ENCODE data around the gene RAP1GAP2.
"Not testable (repeated sequence)": the region's sequence is repeated elsewhere in the genome, so short reads cannot be mapped to it uniquely, and the experiment has no call there.

The RAP1GAP2 gene

DNA sequence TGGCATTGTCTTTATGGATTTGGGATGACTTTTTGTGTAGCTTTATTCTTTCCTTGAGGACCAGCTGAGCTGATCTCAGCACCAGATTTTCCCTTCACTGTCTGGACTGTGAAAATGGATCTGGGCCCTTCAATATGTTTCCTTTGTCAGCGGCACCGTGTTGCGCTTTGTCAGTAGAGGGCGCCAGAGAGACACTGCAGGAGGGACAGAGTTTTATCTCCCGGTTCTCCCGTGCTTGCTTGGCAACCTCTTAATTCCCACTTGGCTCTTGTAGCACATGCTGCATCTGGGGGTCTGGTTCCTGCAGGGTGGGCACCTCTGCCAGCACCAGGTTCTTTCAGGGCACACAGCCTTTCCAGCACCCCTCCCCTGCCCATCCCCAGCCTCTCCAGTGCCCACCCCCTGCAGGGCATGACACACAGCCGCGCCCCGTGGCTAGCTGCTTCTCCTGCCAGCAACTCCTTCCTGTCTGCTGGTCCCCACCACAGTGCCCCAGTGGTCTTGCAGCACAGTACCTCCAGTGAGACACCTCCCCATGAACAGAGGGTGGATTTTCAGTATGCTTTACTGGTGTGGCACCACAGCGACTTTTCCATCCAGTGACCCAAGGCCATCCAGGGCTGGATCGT is 247.6 kb downstream of the RAP1GAP2 start:
- TF ChIP-seq, protein P1, sequence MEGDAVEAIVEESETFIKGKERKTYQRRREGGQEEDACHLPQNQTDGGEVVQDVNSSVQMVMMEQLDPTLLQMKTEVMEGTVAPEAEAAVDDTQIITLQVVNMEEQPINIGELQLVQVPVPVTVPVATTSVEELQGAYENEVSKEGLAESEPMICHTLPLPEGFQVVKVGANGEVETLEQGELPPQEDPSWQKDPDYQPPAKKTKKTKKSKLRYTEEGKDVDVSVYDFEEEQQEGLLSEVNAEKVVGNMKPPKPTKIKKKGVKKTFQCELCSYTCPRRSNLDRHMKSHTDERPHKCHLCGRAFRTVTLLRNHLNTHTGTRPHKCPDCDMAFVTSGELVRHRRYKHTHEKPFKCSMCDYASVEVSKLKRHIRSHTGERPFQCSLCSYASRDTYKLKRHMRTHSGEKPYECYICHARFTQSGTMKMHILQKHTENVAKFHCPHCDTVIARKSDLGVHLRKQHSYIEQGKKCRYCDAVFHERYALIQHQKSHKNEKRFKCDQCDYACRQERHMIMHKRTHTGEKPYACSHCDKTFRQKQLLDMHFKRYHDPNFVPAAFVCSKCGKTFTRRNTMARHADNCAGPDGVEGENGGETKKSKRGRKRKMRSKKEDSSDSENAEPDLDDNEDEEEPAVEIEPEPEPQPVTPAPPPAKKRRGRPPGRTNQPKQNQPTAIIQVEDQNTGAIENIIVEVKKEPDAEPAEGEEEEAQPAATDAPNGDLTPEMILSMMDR (IDR thresholded peaks at IDR 0.05; ENCODE audit: low read depth, low read length), result peak; percentile 46
- Histone ChIP-seq H3K9me3 (ENCODE audit: severe bottlenecking) (peaks cover 11% of the 10 kb centered on the region), H3K27ac (no peak overlapping the region), H3K4me3 (ENCODE audit: low read depth, low read length) (no peak overlapping the region), H3K27me3 (ENCODE audit: insufficient read depth, low read depth, severe bottlenecking) (no peaks in the 10 kb centered on the region), H3K36me3 (no peaks in the 10 kb centered on the region)
- DNase-seq, result peak; percentile 41

DNA sequence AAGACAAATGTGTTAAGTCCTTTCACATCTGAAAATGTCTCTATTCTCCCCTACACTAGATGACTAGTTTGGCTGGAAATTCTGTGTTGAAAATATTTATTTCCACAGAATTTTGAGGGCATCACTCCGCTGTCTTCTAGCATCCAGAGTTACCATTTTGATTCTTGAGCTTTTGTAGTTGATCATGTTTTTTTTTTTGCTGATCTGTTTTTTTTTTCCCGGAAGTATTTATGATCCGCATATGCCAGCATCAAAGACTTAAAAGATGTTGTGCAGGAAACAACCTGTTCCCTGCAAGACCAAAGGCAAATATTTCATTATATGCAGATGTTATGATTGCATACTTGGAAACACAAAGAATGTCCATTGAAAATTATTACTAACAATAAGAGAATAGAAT is 250.5 kb downstream of the RAP1GAP2 start:
- H3K9me3 ChIP-seq (ENCODE audit: severe bottlenecking), result peaks cover 11% of the 10 kb centered on the region
- no peak overlapping the region for H3K27ac ChIP-seq
- H3K36me3 ChIP-seq, result no peaks in the 10 kb centered on the region
- no peak for DNase-seq
- TF ChIP-seq, protein P1 (IDR thresholded peaks at IDR 0.05; ENCODE audit: low read depth, low read length), result no peak
- no peak overlapping the region for H3K4me3 ChIP-seq (ENCODE audit: low read depth, low read length)
- no peaks in the 10 kb centered on the region for H3K27me3 ChIP-seq (ENCODE audit: insufficient read depth, low read depth, severe bottlenecking)

DNA sequence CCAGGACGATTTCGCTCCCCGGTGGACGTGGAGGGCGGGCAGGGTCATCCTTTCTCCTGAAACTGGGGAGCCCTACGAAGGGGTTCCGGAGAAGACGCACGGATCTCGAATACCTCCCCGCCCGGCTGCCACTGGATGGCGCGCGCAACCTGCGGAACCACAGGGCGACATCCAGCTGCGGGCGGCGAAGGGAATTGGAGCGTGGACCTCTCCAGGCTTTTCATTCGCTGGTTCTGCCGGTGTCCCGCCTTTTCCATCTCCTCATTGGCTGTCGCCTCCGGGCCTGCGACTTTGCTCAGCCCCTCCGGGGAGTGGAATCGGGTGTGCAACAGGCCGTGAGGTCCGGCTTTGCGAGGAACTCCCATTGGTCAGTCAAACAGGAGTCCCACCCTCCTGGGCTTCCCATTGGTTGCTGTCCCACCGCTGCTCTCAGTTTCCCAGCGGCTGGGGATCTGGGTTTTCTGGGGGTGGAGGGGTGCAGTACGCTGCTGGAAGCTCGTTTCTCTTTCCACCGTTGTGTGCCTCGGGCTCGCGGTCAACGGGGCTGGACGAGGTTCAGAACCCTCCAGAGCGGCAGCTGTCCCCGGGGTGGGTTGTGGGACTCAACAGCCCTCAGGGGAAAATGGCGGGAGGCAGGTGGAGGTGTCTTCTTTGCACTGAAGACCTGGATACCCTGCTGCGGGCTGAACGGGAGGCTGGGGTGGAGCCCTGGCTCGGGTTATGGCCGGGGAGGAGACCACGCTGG is 252.7 kb downstream of the RAP1GAP2 start:
- TF ChIP-seq, protein P1 (IDR thresholded peaks at IDR 0.05; ENCODE audit: low read depth, low read length), result peak; percentile 79
- Histone ChIP-seq H3K4me3 (ENCODE audit: low read depth, low read length) (peak overlapping the region; percentile 65), H3K9me3 (ENCODE audit: severe bottlenecking) (peaks cover 6% of the 10 kb centered on the region), H3K27ac (peak overlapping the region; percentile 78), H3K36me3 (no peaks in the 10 kb centered on the region), H3K27me3 (ENCODE audit: insufficient read depth, low read depth, severe bottlenecking) (no peaks in the 10 kb centered on the region)
- DNase-seq, result peak; percentile 97

DNA sequence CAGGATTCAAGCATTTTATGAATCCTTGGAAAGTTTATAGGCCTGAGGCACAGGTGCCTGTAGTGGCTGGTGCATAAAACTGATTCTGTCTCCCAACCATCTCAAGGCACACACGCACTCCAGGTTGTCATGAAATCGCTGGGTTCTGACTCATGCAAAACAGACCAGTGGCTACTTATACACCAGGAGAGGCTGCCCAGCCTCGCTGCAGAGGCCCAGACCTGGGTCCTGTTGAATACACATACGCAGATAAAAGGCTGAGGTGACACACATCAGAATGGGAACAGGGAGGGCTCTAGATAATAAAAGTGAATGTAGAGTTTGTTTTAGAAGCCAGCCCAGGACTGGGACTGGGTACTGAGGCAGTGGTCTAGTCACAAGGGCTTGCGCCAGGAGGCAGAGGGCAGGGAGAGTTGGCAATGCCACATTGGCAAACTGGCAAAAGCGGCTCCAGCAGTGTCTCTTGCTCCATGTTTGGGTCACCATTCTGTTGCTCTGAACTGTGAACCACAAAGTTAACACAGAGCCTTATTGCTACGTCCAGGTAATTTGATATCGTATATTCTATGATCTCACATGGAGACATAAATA is 253.6 kb downstream of the RAP1GAP2 start:
- peak overlapping the region; percentile 65 for H3K4me3 ChIP-seq (ENCODE audit: low read depth, low read length)
- DNase-seq, result no peak
- H3K9me3 ChIP-seq (ENCODE audit: severe bottlenecking), result no peaks in the 10 kb centered on the region
- H3K36me3 ChIP-seq, result no peaks in the 10 kb centered on the region
- TF ChIP-seq, protein P1 (IDR thresholded peaks at IDR 0.05; ENCODE audit: low read depth, low read length), result no peak
- H3K27ac ChIP-seq, result no peak overlapping the region
- H3K27me3 ChIP-seq (ENCODE audit: insufficient read depth, low read depth, severe bottlenecking), result no peaks in the 10 kb centered on the region

DNA sequence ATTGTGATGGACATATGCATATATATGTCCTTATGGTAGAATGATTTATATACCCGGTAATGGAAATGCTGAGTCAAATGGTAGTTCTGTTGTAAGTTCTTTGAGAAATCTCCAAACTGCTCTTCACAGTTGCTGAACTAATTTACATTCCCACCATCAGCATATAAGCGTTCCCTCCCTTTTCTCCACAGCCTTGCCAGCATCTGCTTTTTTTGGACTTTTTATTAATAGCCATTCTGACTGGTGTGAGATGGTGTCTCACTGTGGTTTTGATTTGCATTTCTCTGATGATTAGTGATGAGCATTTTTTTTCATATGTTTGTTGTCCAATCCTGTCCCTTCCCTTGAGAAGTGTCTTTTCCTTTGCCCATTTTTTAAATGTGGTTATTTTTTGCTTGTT is 258.6 kb downstream of the RAP1GAP2 start:
- not testable (repeated sequence) for H3K27me3 ChIP-seq (ENCODE audit: insufficient read depth, low read depth, severe bottlenecking); H3K9me3 ChIP-seq (ENCODE audit: severe bottlenecking); H3K36me3 ChIP-seq; H3K27ac ChIP-seq; H3K4me3 ChIP-seq (ENCODE audit: low read depth, low read length); DNase-seq

DNA sequence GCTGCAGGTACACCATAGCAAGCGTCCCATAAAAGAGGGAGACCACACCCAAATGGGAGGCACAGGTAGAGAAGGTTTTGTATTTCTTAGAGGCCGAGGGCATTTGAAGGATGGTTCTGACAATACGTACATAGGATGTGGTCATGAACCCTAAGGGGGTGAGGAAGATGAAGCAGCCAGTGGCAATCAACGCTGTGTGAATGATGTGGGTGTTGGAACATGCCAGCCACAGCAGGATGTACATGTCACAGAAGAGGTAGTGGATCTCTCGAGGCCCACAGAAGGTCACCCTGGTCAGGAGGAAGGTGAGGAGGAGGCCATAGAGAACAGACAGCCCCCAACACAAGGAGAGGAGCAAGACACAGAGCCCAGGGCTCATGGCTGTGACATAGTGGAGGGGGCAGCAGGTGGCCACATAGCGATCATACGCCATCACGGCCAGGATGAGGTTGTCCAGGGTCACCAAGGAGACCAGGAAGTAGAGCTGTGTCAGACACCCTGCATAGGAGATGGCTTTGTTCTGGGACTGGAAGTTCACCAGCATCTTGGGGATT is 266.7 kb downstream of the RAP1GAP2 start:
- H3K36me3 ChIP-seq; H3K27me3 ChIP-seq (ENCODE audit: insufficient read depth, low read depth, severe bottlenecking); H3K27ac ChIP-seq; DNase-seq; H3K4me3 ChIP-seq (ENCODE audit: low read depth, low read length); H3K9me3 ChIP-seq (ENCODE audit: severe bottlenecking): not testable (repeated sequence)

DNA sequence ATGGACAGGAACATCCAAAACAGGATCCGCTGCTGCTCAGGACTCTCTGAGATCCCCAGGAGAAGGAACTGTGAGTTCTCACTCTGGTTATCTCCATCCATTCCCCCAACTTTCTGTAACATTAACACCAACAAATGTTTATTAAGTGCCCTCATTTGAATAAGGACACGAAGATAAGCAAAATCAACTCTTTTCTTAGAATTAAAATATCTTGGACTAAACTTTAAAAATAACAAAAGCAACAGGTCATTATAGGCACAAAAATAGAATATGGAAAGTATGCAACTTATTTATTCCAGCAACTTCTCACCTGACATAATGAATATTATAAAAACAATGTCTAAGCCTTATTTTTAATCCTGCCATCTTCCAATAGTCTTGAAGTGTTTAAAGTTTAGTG is 267.3 kb downstream of the RAP1GAP2 start, which contains the start of gene OR1D5:
OR1D5 (minus strand) TSS at position 101 of the 400 bp plus-strand sequence; CDS start at position 101, 0 bp downstream.
- H3K4me3 ChIP-seq (ENCODE audit: low read depth, low read length); H3K27ac ChIP-seq: not testable (repeated sequence)

DNA sequence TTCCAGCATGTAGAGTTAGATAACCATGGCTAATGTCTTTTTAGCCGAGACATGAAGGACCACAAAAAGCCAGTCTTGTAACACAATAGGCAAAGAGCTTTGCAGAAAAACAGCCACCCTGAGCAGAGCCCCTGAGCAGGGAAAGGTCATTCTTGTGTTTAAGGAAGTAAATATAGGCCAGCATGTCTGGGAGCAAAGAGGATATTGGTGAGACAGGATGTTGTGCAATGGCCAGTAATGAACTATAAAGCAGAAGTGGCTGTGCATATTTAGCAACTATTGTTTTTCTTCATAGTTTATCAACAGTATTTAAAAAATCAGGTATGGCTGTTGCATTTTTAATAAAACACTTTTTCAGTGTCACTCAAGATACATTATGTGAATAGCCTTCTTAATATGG is 269.0 kb downstream of the RAP1GAP2 start:
- not testable (repeated sequence) for H3K27me3 ChIP-seq (ENCODE audit: insufficient read depth, low read depth, severe bottlenecking); H3K27ac ChIP-seq; H3K9me3 ChIP-seq (ENCODE audit: severe bottlenecking); H3K36me3 ChIP-seq; H3K4me3 ChIP-seq (ENCODE audit: low read depth, low read length); DNase-seq

More for the DNA sequence above, 267.3 kb downstream of the RAP1GAP2 start, which contains the start of gene OR1D5:
- DNase-seq; H3K9me3 ChIP-seq (ENCODE audit: severe bottlenecking); H3K27me3 ChIP-seq (ENCODE audit: insufficient read depth, low read depth, severe bottlenecking); H3K36me3 ChIP-seq: not testable (repeated sequence)

DNA sequence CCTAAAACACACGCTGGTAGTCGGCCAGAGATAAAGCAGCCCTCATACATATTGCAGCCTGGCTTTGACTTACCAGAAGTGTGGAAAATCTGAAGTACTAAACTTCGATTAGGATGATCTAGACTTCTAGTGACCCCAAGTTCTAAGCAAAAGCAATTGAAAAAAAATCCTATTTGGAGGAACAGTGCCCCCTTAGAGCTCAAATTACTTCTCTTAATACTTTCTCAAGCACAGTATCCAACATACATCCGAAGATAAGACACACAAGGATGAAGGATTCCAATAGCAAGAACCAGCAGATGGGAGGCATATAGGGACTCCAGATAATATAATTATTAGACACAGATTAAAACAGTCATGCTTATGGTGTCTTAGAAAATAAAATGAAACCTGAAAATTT is 277.6 kb downstream of the RAP1GAP2 start:
- not testable (repeated sequence) for H3K4me3 ChIP-seq (ENCODE audit: low read depth, low read length); H3K27me3 ChIP-seq (ENCODE audit: insufficient read depth, low read depth, severe bottlenecking); H3K36me3 ChIP-seq; H3K9me3 ChIP-seq (ENCODE audit: severe bottlenecking); DNase-seq; H3K27ac ChIP-seq
